ENCODE measurements around the gene PRKCB. TPM values are rescaled to one million over a fixed set of nuclear protein-coding genes. Genes with fewer than 3 reads are reported as not detected.

Gene PRKCB
- total RNA-seq, 1 experiment from 2014 or later, result not detected

DNA sequence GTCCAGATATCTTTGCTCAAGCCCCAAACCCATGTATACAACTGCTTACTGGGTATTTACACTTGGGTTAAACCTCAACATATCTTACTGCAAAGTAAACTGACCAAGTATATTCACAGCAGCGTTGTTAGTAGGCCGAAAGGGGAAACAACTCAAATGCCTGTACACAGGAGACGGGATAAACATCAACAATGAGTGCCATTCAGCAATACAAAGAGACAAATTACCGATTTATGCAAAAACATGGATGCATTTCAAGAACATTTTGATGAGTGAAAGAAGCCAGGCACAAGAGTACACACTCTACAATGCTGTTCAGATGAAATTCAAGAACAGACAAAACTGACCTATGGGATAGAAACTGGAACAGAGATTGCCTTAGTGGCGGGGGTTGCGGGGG, 284.0 kb downstream of the PRKCB start:
- H4K20me1 ChIP-seq (ENCODE audit: low read length), result no peaks in the 10 kb centered on the region
- TF ChIP-seq EZH2 (IDR thresholded peaks at IDR 0.05; ENCODE audit: low read length, unreplicated experiment), result no peak
- TF ChIP-seq EZH2phosphoT487 (IDR thresholded peaks at IDR 0.05; ENCODE audit: borderline replicate concordance, low read length), result no peak
- TF ChIP-seq, protein P1, sequence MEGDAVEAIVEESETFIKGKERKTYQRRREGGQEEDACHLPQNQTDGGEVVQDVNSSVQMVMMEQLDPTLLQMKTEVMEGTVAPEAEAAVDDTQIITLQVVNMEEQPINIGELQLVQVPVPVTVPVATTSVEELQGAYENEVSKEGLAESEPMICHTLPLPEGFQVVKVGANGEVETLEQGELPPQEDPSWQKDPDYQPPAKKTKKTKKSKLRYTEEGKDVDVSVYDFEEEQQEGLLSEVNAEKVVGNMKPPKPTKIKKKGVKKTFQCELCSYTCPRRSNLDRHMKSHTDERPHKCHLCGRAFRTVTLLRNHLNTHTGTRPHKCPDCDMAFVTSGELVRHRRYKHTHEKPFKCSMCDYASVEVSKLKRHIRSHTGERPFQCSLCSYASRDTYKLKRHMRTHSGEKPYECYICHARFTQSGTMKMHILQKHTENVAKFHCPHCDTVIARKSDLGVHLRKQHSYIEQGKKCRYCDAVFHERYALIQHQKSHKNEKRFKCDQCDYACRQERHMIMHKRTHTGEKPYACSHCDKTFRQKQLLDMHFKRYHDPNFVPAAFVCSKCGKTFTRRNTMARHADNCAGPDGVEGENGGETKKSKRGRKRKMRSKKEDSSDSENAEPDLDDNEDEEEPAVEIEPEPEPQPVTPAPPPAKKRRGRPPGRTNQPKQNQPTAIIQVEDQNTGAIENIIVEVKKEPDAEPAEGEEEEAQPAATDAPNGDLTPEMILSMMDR (conservative IDR thresholded peaks at IDR 0.05; ENCODE audit: low read depth, low read length), result no peak
- no peaks in the 10 kb centered on the region for H3K79me2 ChIP-seq (ENCODE audit: low read length)
- ATAC-seq (no peak), DNase-seq (no peak)
- no peaks in the 10 kb centered on the region for H3K4me1 ChIP-seq (ENCODE audit: insufficient read depth, low read length)
- POLR2A ChIA-PET (ENCODE audit: unreplicated experiment), result no interaction called here
- no peak overlapping the region for H3K4me3 ChIP-seq (ENCODE audit: low read length)
- H3K9me3 ChIP-seq (ENCODE audit: low read length), result no peaks in the 10 kb centered on the region
- H3K27ac ChIP-seq (ENCODE audit: low read length), result no peak overlapping the region
- no peak overlapping the region for H3K4me2 ChIP-seq (ENCODE audit: low read length)
- no TSS peak for BruUV-seq (replicated peaks)
- CTCF ChIA-PET, result no interaction called here
- H3K9ac ChIP-seq (ENCODE audit: low read length), result no peak overlapping the region
- H3K9me2 ChIP-seq (replicated peaks; ENCODE audit: low read length), result no peaks in the 10 kb centered on the region
- H3K36me3 ChIP-seq (ENCODE audit: low read depth, low read length), result no peaks in the 10 kb centered on the region
- intact Hi-C loops (cut with micrococcal nuclease), result no loop called here
- peaks cover 30% of the 10 kb centered on the region for H3K27me3 ChIP-seq (ENCODE audit: low read length)
- no peaks in the 10 kb centered on the region for H3F3A ChIP-seq (ENCODE audit: low read length, unreplicated experiment)
- H2AFZ ChIP-seq (ENCODE audit: low read length), result no peak overlapping the region

DNA sequence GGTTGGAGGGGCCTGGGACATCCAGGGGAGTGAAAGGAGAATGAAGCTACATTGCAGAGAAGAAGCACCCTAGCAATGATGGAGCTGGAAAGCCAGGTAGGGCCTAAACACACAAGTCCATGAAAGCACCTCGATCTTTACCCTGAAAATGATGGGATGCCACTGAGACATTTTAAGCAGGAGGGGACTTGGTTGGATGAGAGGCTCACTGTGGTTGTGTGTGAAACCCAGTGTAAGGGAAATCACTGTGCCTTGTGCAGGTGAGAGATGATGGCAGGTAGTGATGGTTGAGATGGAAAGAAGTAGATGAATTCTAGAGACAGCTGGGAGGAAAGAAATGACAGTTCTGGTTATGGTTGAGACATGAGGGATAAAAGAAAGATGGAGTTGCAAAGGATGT, 287.5 kb downstream of the PRKCB start:
- Histone ChIP-seq H3K79me2 (ENCODE audit: low read length) (no peaks in the 10 kb centered on the region), H3K27ac (ENCODE audit: low read length) (no peak overlapping the region), H3K4me1 (ENCODE audit: insufficient read depth, low read length) (no peaks in the 10 kb centered on the region), H3K9me2 (replicated peaks; ENCODE audit: low read length) (no peaks in the 10 kb centered on the region), H3K27me3 (ENCODE audit: low read length) (peaks cover 27% of the 10 kb centered on the region), H3K36me3 (ENCODE audit: low read depth, low read length) (no peaks in the 10 kb centered on the region), H3K4me3 (ENCODE audit: low read length) (no peak overlapping the region), H3K9me3 (ENCODE audit: low read length) (no peaks in the 10 kb centered on the region), H3F3A (ENCODE audit: low read length, unreplicated experiment) (no peaks in the 10 kb centered on the region), H3K9ac (ENCODE audit: low read length) (no peak overlapping the region), H4K20me1 (ENCODE audit: low read length) (no peaks in the 10 kb centered on the region), H2AFZ (ENCODE audit: low read length) (no peak overlapping the region), H3K4me2 (ENCODE audit: low read length) (no peak overlapping the region)
- ChIA-PET CTCF (no interaction called here), POLR2A (ENCODE audit: unreplicated experiment) (no interaction called here)
- DNase-seq, result no peak
- no peak for ATAC-seq
- TF ChIP-seq EZH2phosphoT487 (IDR thresholded peaks at IDR 0.05; ENCODE audit: borderline replicate concordance, low read length) (no peak), EZH2 (IDR thresholded peaks at IDR 0.05; ENCODE audit: low read length, unreplicated experiment) (no peak)
- TF ChIP-seq, protein P1 (conservative IDR thresholded peaks at IDR 0.05; ENCODE audit: low read depth, low read length), result no peak
- intact Hi-C loops (cut with micrococcal nuclease), result no loop called here
- no TSS peak for BruUV-seq (replicated peaks)

DNA sequence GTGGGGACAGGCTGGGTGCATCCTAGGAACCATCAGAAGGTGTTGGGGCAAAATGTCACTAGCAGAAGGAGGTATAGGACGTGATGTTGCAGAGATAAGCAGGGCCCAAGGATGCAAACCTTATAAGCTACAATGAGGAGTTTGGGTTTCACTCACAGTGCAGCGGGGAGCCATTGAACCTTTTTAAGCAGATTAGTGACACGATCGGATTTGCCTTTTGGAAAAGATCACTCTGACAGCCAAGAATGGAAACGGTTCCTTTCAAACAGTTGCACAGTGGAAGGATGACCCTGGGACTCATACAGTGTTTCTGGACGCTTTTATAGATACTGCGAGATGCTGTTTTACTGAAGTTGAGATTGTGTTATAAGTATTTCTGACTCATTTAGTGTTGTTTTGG, 288.5 kb downstream of the PRKCB start:
- TF ChIP-seq EZH2phosphoT487 (IDR thresholded peaks at IDR 0.05; ENCODE audit: borderline replicate concordance, low read length) (no peak), EZH2 (IDR thresholded peaks at IDR 0.05; ENCODE audit: low read length, unreplicated experiment) (no peak)
- TF ChIP-seq, protein P1 (conservative IDR thresholded peaks at IDR 0.05; ENCODE audit: low read depth, low read length), result no peak
- no peak for ATAC-seq
- Histone ChIP-seq H3K4me3 (ENCODE audit: low read length) (no peak overlapping the region), H3K9me2 (replicated peaks; ENCODE audit: low read length) (no peaks in the 10 kb centered on the region), H3K9me3 (ENCODE audit: low read length) (no peaks in the 10 kb centered on the region), H3K4me1 (ENCODE audit: insufficient read depth, low read length) (no peaks in the 10 kb centered on the region), H3F3A (ENCODE audit: low read length, unreplicated experiment) (no peaks in the 10 kb centered on the region), H3K27me3 (ENCODE audit: low read length) (peaks cover 18% of the 10 kb centered on the region), H3K4me2 (ENCODE audit: low read length) (no peak overlapping the region), H3K36me3 (ENCODE audit: low read depth, low read length) (no peaks in the 10 kb centered on the region), H3K27ac (ENCODE audit: low read length) (no peak overlapping the region), H4K20me1 (ENCODE audit: low read length) (no peaks in the 10 kb centered on the region), H2AFZ (ENCODE audit: low read length) (no peak overlapping the region), H3K9ac (ENCODE audit: low read length) (no peak overlapping the region), H3K79me2 (ENCODE audit: low read length) (no peaks in the 10 kb centered on the region)
- no peak for DNase-seq
- POLR2A ChIA-PET (ENCODE audit: unreplicated experiment), result no interaction called here
- no TSS peak for BruUV-seq (replicated peaks)
- intact Hi-C loops (cut with micrococcal nuclease), result no loop called here
- CTCF ChIA-PET, result no interaction called here

All from PC-3 (cell line).